ENCODE data around the gene ZNF787. TPM values are rescaled to one million over a fixed set of nuclear protein-coding genes. Genes with fewer than 3 reads are reported as not detected.

ZNF787 gene
- total and polyA plus RNA-seq, 2 of the 13 experiments (the other 11 are each of a cell fraction or from before 2014, with no cell fraction given): 15.1 to 42.8 TPM

- no peak for TF ChIP-seq NR1H2 (CRISPR knock-in tag; IDR thresholded peaks at IDR 0.05; ENCODE audit: borderline replicate concordance, low read depth)
- no peak; the same call in 1 of the 2 replicates for TF ChIP-seq ZKSCAN5 (CRISPR knock-in tag; IDR thresholded peaks at IDR 0.05)
- no peak for TF ChIP-seq NFRKB (IDR thresholded peaks at IDR 0.05)
- TF ChIP-seq ZMYM2 (CRISPR knock-in tag; IDR thresholded peaks at IDR 0.05): no peak
- TF ChIP-seq RAD51 (IDR thresholded peaks at IDR 0.05; ENCODE audit: borderline replicate concordance): no peak; the same call in 1 of the 2 replicates
- TF ChIP-seq RARA (CRISPR knock-in tag; IDR thresholded peaks at IDR 0.05): peak; percentile 76
- TF ChIP-seq ZHX2 (IDR thresholded peaks at IDR 0.05; ENCODE audit: low read depth): peak; percentile 54; the same call in 1 of the 2 replicates
- no peak for TF ChIP-seq ZHX2 (CRISPR knock-in tag; IDR thresholded peaks at IDR 0.05; ENCODE audit: borderline replicate concordance)
- peak; percentile 42; the same call in 1 of the 2 replicates for TF ChIP-seq ZNF350 (CRISPR knock-in tag; IDR thresholded peaks at IDR 0.05; ENCODE audit: borderline replicate concordance, low read depth)
- no peak for TF ChIP-seq ZNF253 (CRISPR knock-in tag; IDR thresholded peaks at IDR 0.05; ENCODE audit: borderline replicate concordance)
- TF ChIP-seq MYPOP (CRISPR knock-in tag; IDR thresholded peaks at IDR 0.05): 0 out of 2 replicates have a peak, but pooled peaks have one; percentile 64
- TF ChIP-seq ZNF224 (CRISPR knock-in tag; IDR thresholded peaks at IDR 0.05): no peak
- TF ChIP-seq ZNF644 (CRISPR knock-in tag; IDR thresholded peaks at IDR 0.05; ENCODE audit: low read depth): peak; percentile 77
- TF ChIP-seq GABPA (IDR thresholded peaks at IDR 0.05; ENCODE audit: low read depth, low read length): no peak
- TF ChIP-seq GABPA (CRISPR knock-in tag; IDR thresholded peaks at IDR 0.05; ENCODE audit: low read depth): peak; percentile 69
- no peak for TF ChIP-seq FLYWCH1 (CRISPR knock-in tag; IDR thresholded peaks at IDR 0.05)
- TF ChIP-seq, protein P1, sequence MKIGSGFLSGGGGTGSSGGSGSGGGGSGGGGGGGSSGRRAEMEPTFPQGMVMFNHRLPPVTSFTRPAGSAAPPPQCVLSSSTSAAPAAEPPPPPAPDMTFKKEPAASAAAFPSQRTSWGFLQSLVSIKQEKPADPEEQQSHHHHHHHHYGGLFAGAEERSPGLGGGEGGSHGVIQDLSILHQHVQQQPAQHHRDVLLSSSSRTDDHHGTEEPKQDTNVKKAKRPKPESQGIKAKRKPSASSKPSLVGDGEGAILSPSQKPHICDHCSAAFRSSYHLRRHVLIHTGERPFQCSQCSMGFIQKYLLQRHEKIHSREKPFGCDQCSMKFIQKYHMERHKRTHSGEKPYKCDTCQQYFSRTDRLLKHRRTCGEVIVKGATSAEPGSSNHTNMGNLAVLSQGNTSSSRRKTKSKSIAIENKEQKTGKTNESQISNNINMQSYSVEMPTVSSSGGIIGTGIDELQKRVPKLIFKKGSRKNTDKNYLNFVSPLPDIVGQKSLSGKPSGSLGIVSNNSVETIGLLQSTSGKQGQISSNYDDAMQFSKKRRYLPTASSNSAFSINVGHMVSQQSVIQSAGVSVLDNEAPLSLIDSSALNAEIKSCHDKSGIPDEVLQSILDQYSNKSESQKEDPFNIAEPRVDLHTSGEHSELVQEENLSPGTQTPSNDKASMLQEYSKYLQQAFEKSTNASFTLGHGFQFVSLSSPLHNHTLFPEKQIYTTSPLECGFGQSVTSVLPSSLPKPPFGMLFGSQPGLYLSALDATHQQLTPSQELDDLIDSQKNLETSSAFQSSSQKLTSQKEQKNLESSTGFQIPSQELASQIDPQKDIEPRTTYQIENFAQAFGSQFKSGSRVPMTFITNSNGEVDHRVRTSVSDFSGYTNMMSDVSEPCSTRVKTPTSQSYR (CRISPR knock-in tag; IDR thresholded peaks at IDR 0.05; ENCODE audit: borderline replicate concordance): peak; percentile 38; the same call in 1 of the 2 replicates
- no peak; the same call in 1 of the 2 replicates for TF ChIP-seq FOXK1 (CRISPR knock-in tag; IDR thresholded peaks at IDR 0.05; ENCODE audit: borderline replicate concordance, low read depth)
- no peak for TF ChIP-seq TAF15 (IDR thresholded peaks at IDR 0.05; ENCODE audit: low read depth, low read length, poor library complexity, severe bottlenecking)
- no peak for TF ChIP-seq ZFP37 (CRISPR knock-in tag; IDR thresholded peaks at IDR 0.05; ENCODE audit: borderline replicate concordance)
Observed at GRCh38 chr19:56170261-56170660, 49.2 kb upstream of the ZNF787 start (continued).

All from HepG2 (cell line).